ENCODE measurements around the gene OR9Q1.
"Not testable (repeated sequence)": the region's sequence is repeated elsewhere in the genome, so short reads cannot be mapped to it uniquely, and the experiment has no call there.

The OR9Q1 gene

GRCh38 chr11:58023435-58023931, at the start of gene OR9Q1:
Gene OR9Q1, plus strand, starts transcription at chr11:58023881. Its CDS starts 155,564 bp downstream, at chr11:58179445.
- no peak for DNase-seq
- in situ Hi-C loops (cut with HindIII; ENCODE audit: low pct_ligation_motif_present, low pct_unique_long_range_greater_than_20kb, low sequenced_read_pairs), result no loop called here

GRCh38 chr11:57974132-57974531, 49.5 kb upstream of the OR9Q1 start:
- in situ Hi-C loops (cut with HindIII; ENCODE audit: low pct_ligation_motif_present, low pct_unique_long_range_greater_than_20kb, low sequenced_read_pairs), result no loop called here

GRCh38 chr11:57974848-57975601, 48.7 kb upstream of the OR9Q1 start:
- in situ Hi-C loops (cut with HindIII; ENCODE audit: low pct_ligation_motif_present, low pct_unique_long_range_greater_than_20kb, low sequenced_read_pairs), result no loop called here
- DNase-seq, result no peak

More at GRCh38 chr11:57974132-57974531, 49.5 kb upstream of the OR9Q1 start:
- DNase-seq, result no peak

DNA sequence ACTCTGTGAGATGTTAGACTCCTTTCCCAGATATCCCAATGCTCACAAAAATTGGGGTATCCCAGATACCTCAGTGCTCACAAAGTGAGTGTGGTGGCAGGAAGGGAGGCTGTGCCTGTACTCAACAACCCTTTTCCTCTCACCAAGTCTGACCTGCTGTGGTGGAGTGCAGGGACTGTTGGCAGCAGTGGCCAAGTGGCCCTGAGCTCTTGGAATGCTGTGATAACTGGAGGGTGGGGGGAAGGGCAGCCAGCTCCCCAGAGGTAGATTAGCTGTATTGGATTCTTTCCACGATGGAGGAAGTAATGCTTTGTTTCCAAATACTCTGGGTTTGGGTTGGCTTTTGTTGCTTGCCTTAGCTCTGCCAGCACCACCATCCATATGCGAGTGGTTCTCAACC, 46.0 kb upstream of the OR9Q1 start:
- in situ Hi-C loops (cut with HindIII; ENCODE audit: low pct_ligation_motif_present, low pct_unique_long_range_greater_than_20kb, low sequenced_read_pairs), result no loop called here
- no peak for DNase-seq

DNA sequence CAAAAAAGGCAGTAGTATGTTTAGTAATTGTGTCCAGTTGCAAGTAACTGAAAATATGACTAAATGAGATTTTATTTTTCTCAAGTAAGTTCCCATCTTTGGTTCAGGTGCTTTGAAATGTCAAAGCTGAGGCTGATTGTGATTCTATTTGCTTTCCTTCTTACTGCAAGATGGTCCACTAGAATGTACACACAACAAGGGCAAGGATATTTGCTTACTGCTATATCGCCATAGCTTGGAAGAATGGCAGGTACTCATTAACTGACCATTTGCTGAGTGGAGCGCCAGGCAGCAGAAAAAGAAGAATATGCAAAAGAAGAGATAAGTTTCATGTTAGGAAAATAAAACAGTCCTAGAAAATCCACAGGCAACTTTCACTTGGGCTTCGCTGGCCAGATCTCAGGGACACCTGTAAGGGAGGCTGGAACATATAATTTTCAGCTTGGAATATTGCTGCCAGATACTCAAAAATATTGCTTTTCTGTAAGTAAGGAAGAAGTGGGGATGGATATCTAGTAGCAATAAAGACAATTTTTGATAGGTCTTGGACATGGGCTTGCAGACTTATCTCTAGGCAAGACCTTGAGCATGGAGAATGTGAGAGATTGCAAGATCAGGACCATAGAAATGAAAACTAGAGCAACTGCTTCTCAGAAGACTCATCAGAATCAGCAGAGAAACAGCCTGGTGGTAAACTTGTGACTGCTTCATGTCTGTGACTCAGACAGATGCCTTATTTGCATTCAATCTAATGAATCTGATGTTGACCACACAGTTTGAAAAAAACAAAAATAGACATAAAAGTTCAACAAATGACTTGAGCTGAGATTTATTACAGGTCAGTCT, 44.8 kb upstream of the OR9Q1 start:
- in situ Hi-C loops (cut with HindIII; ENCODE audit: low pct_ligation_motif_present, low pct_unique_long_range_greater_than_20kb, low sequenced_read_pairs), result no loop called here
- no peak for DNase-seq

- in situ Hi-C loops (cut with HindIII; ENCODE audit: low pct_ligation_motif_present, low pct_unique_long_range_greater_than_20kb, low sequenced_read_pairs), result no loop called here
- DNase-seq, result no peak
These were observed 44.1 kb upstream of the OR9Q1 start for GRCh38 chr11:57979532-57980079.

- DNase-seq, result no peak
- in situ Hi-C loops (cut with HindIII; ENCODE audit: low pct_ligation_motif_present, low pct_unique_long_range_greater_than_20kb, low sequenced_read_pairs), result no loop called here
These were observed 43.5 kb upstream of the OR9Q1 start for GRCh38 chr11:57980201-57980600.

DNA sequence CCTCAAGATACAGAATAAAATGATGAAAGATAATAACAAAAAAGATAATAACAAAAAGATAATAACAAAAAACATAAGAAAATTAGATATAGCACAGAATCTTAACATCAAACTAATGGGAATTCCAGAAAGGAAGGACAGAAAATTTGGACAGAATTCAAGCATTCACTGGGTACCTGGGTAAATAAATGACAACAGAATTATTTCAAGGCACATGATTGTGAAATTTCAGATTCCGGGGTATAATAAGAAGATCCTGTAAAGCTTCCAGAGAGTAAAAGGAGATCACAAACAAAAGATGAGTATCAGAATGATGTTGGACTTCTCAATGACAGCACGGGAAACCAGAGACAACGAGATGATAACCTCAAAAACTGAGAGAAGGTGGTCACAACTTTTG, 42.1 kb upstream of the OR9Q1 start:
- in situ Hi-C loops (cut with HindIII; ENCODE audit: low pct_ligation_motif_present, low pct_unique_long_range_greater_than_20kb, low sequenced_read_pairs), result no loop called here
- no peak for DNase-seq

GRCh38 chr11:57982776-57983175, 40.9 kb upstream of the OR9Q1 start:
- in situ Hi-C loops (cut with HindIII; ENCODE audit: low pct_ligation_motif_present, low pct_unique_long_range_greater_than_20kb, low sequenced_read_pairs), result no loop called here
- DNase-seq, result no peak

- in situ Hi-C loops (cut with HindIII; ENCODE audit: low pct_ligation_motif_present, low pct_unique_long_range_greater_than_20kb, low sequenced_read_pairs), result no loop called here
- DNase-seq, result no peak
These were observed 40.5 kb upstream of the OR9Q1 start for GRCh38 chr11:57983191-57983590.

- in situ Hi-C loops (cut with HindIII; ENCODE audit: low pct_ligation_motif_present, low pct_unique_long_range_greater_than_20kb, low sequenced_read_pairs); DNase-seq: not testable (repeated sequence)
These were observed 24.2 kb upstream of the OR9Q1 start for GRCh38 chr11:57999523-57999922.

DNA sequence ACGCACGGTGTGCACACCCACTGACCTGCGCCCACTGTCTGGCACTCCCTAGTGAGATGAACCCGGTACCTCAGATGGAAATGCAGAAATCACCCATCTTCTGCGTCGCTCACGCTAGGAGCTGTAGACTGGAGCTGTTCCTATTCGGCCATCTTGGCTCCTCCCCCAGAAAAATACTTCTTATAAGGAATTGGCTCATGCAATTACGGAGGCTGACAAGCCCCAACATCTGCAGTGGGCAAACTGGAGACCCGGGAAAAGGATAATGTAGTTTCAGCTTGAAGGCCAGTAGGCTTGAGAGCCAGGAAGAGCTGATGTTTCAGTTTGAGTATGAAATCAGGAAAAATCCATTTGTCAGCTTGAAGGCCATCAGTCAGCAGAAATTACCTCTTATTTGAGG, 23.7 kb upstream of the OR9Q1 start:
- in situ Hi-C loops (cut with HindIII; ENCODE audit: low pct_ligation_motif_present, low pct_unique_long_range_greater_than_20kb, low sequenced_read_pairs); DNase-seq: not testable (repeated sequence)

DNA sequence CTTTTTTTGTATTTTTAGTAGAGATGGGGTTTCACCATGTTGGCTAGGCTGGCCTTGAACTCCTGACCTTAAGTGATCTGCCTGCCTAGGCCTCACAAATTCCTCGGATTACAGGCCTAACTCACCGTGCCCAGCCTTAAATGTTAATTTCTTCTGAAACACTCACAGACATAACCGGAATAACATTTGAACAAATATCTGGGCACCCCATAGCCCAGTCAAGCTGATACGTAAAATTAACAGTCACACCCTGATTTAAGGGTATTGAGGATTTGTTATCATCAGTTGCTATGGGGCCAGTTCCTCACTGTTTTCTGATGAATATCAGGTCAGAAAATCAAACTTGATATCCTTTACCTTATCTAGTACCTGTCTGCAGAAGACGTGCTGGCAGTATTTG, 23.0 kb upstream of the OR9Q1 start:
- DNase-seq, result no peak
- in situ Hi-C loops (cut with HindIII; ENCODE audit: low pct_ligation_motif_present, low pct_unique_long_range_greater_than_20kb, low sequenced_read_pairs), result no loop called here

GRCh38 chr11:58003036-58003435, 20.6 kb upstream of the OR9Q1 start:
- in situ Hi-C loops (cut with HindIII; ENCODE audit: low pct_ligation_motif_present, low pct_unique_long_range_greater_than_20kb, low sequenced_read_pairs), result no loop called here
- DNase-seq, result no peak

GRCh38 chr11:58003591-58003990, 20.1 kb upstream of the OR9Q1 start:
- in situ Hi-C loops (cut with HindIII; ENCODE audit: low pct_ligation_motif_present, low pct_unique_long_range_greater_than_20kb, low sequenced_read_pairs), result no loop called here

DNA sequence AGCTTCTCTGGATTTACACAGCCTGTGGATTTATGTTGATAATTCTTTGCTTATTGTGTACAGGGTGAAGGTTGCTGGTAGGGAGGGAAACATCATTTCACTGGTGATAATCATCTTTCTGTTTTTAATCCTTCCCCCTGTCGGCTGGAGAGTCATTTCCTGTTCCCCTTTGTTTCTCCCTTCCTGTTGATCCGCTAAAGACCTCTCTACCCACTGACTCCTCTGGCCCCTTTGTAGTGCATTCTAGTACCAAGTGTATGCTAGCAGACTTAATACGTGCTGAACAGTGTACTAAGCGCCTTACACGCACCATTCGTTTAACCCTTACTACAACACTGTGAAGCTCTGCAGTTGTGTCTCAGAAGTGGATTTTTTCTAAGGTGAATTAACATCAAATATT, 19.0 kb upstream of the OR9Q1 start:
- in situ Hi-C loops (cut with HindIII; ENCODE audit: low pct_ligation_motif_present, low pct_unique_long_range_greater_than_20kb, low sequenced_read_pairs), result no loop called here
- no peak for DNase-seq

More at GRCh38 chr11:58003591-58003990, 20.1 kb upstream of the OR9Q1 start:
- DNase-seq, result no peak

- DNase-seq, result peak; percentile 83
- in situ Hi-C loops (cut with HindIII; ENCODE audit: low pct_ligation_motif_present, low pct_unique_long_range_greater_than_20kb, low sequenced_read_pairs), result no loop called here
These were observed 16.7 kb upstream of the OR9Q1 start for GRCh38 chr11:58006940-58007339.

GRCh38 chr11:58011771-58012170, 11.9 kb upstream of the OR9Q1 start:
- DNase-seq, result no peak
- in situ Hi-C loops (cut with HindIII; ENCODE audit: low pct_ligation_motif_present, low pct_unique_long_range_greater_than_20kb, low sequenced_read_pairs), result no loop called here

GRCh38 chr11:58024601-58025091, 965 bp downstream of the OR9Q1 start:
- in situ Hi-C loops (cut with HindIII; ENCODE audit: low pct_ligation_motif_present, low pct_unique_long_range_greater_than_20kb, low sequenced_read_pairs), result no loop called here
- DNase-seq, result peak; percentile 88
